Keratinocyte (primary cell): ENCODE results near the gene TNIK.

ENCODE experiments used
- EZH2 ChIP-seq: IDR thresholded peaks from one replicate; pipeline ENCODE4 v1.6.1; 2012; ENCODE audit warnings: inconsistent platforms, mild to moderate bottlenecking, low read length, moderate library complexity
- TF ChIP-seq, protein P1 (sequence below), 3 experiments: IDR thresholded peaks in 1 of 3; conservative IDR thresholded peaks in 1 of 3; optimal IDR thresholded peaks in 1 of 3; 2 replicates in 2 of 3; 3 replicates in 1 of 3; pipeline versions ENCODE3 to v1.5.1; 2011; ENCODE audit warnings: low read length in 3 of 3, mild to moderate bottlenecking in 3 of 3, moderate library complexity in 2 of 3, control low read depth in 1 of 3, inconsistent platforms in 1 of 3; ENCODE audit not compliant: insufficient read depth in 2 of 3; ENCODE audit errors: extremely low read depth in 1 of 3

DNA sequence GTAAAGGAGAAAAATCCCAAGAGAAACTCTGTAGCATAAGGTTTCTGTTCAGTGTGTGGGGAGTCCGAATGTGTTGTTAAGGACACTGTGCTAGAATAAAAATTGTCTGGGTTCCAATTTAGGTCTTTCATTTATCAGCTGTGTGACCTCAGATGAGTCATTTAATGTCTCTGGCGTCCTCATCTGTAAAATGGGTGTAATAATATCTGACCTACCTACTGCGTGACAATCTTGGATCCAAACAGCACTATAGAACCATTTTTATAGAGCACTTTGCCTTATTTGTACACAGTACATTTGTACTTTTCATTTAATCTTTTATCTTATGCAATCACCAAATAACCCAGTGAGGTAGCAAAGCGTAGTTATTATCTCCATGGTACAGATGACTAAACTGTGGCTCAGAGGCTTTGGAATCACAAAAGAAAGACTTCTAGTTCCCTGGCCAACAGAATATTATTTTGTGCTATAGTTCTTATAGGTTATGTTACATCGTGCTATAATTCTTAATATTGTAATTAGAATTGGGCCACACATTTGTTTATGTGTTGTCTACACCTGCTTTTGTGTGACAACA is 46.6 kb upstream of the TNIK start:
- TF ChIP-seq, protein P1, sequence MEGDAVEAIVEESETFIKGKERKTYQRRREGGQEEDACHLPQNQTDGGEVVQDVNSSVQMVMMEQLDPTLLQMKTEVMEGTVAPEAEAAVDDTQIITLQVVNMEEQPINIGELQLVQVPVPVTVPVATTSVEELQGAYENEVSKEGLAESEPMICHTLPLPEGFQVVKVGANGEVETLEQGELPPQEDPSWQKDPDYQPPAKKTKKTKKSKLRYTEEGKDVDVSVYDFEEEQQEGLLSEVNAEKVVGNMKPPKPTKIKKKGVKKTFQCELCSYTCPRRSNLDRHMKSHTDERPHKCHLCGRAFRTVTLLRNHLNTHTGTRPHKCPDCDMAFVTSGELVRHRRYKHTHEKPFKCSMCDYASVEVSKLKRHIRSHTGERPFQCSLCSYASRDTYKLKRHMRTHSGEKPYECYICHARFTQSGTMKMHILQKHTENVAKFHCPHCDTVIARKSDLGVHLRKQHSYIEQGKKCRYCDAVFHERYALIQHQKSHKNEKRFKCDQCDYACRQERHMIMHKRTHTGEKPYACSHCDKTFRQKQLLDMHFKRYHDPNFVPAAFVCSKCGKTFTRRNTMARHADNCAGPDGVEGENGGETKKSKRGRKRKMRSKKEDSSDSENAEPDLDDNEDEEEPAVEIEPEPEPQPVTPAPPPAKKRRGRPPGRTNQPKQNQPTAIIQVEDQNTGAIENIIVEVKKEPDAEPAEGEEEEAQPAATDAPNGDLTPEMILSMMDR (optimal IDR thresholded peaks at IDR 0.05 in 1 of 3, IDR thresholded peaks at IDR 0.05 in 1 of 3, conservative IDR thresholded peaks at IDR 0.05 in 1 of 3; ENCODE audit: extremely low read depth in 1 of 3, insufficient read depth in 2 of 3, low read length in 3 of 3), result no peak
- TF ChIP-seq EZH2, result no peak
